Measurements from ENCODE around the gene IQSEC1.

Gene IQSEC1

GRCh38 chr3:13017361-13018042, 55.7 kb downstream of the IQSEC1 start:
- DNase-seq (ENCODE audit: low read depth) = no peak
- no peak for TF ChIP-seq CTCF (conservative IDR thresholded peaks at IDR 0.05; ENCODE audit: low read depth, low read length)
- no peak overlapping the region for H3K4me3 ChIP-seq (ENCODE audit: low read length)

GRCh38 chr3:13016721-13017255, 56.4 kb downstream of the IQSEC1 start:
- no peak for TF ChIP-seq CTCF (conservative IDR thresholded peaks at IDR 0.05; ENCODE audit: low read depth, low read length)
- DNase-seq (ENCODE audit: low read depth) = no peak
- H3K4me3 ChIP-seq (ENCODE audit: low read length) = no peak overlapping the region

- no peak overlapping the region for H3K4me3 ChIP-seq (ENCODE audit: low read length)
- no peak for TF ChIP-seq CTCF (conservative IDR thresholded peaks at IDR 0.05; ENCODE audit: low read depth, low read length)
- DNase-seq (ENCODE audit: low read depth) = no peak
These were observed 57.0 kb downstream of the IQSEC1 start for GRCh38 chr3:13016083-13016720.

- DNase-seq (ENCODE audit: low read depth) = no peak
These were observed 57.7 kb downstream of the IQSEC1 start for GRCh38 chr3:13015286-13016082.

GRCh38 chr3:13014755-13015285, 58.4 kb downstream of the IQSEC1 start:
- no peak for TF ChIP-seq CTCF (conservative IDR thresholded peaks at IDR 0.05; ENCODE audit: low read depth, low read length)
- H3K4me3 ChIP-seq (ENCODE audit: low read length) = no peak overlapping the region
- no peak for DNase-seq (ENCODE audit: low read depth)

More at GRCh38 chr3:13015286-13016082, 57.7 kb downstream of the IQSEC1 start:
- TF ChIP-seq CTCF (conservative IDR thresholded peaks at IDR 0.05; ENCODE audit: low read depth, low read length) = no peak
- H3K4me3 ChIP-seq (ENCODE audit: low read length) = no peak overlapping the region

- no peak overlapping the region for H3K4me3 ChIP-seq (ENCODE audit: low read length)
- no peak for TF ChIP-seq CTCF (conservative IDR thresholded peaks at IDR 0.05; ENCODE audit: low read depth, low read length)
- DNase-seq (ENCODE audit: low read depth) = no peak
These were observed 59.1 kb downstream of the IQSEC1 start for GRCh38 chr3:13013994-13014754.
